ENCODE results near the gene C1orf87. TPM values are rescaled to one million over a fixed set of nuclear protein-coding genes. Genes with fewer than 3 reads are reported as not detected.

C1orf87 gene
- total RNA-seq, 4 donors from 2014 or later: not detected

- no peak overlapping the region for H3K27ac ChIP-seq
- TF ChIP-seq CTCF (IDR thresholded peaks at IDR 0.05) (no peak), POLR2A (IDR thresholded peaks at IDR 0.05) (no peak)
- no peak overlapping the region for H3K4me3 ChIP-seq
- peaks cover 0 to 5% (median 0%) of the 10 kb centered on the region in 3 donors for H3K9me3 ChIP-seq
- DNase-seq: no peak
- H3K27me3 ChIP-seq: no peaks in the 10 kb centered on the region
- no peaks in the 10 kb centered on the region for H3K36me3 ChIP-seq
- intact Hi-C loops (cut with DNase I): no loop called here
- H3K4me1 ChIP-seq: no peaks in the 10 kb centered on the region
Measured at GRCh38 chr1:60054374-60054773, 19.2 kb downstream of the C1orf87 start.

GRCh38 chr1:60052601-60053000 is 21.0 kb downstream of the C1orf87 start:
- no peak for DNase-seq
- 59 to 76% methylated on average over 3 to 7 of the region's 9 CpGs for WGBS, 2 donors
- intact Hi-C loops (cut with DNase I): no loop called here

GRCh38 chr1:60051191-60051590 is 22.4 kb downstream of the C1orf87 start:
- Histone ChIP-seq H3K9me3 (peaks cover 0 to 5% (median 0%) of the 10 kb centered on the region in 3 donors), H3K36me3 (no peaks in the 10 kb centered on the region), H3K4me3 (no peak overlapping the region), H3K27ac (no peak overlapping the region), H3K4me1 (no peaks in the 10 kb centered on the region), H3K27me3 (no peaks in the 10 kb centered on the region)
- no peak for DNase-seq
- WGBS, 2 donors: 69 to 71% methylated on average over 1 of the region's 1 CpG
- intact Hi-C loops (cut with DNase I): no loop called here
- TF ChIP-seq CTCF (IDR thresholded peaks at IDR 0.05) (no peak), POLR2A (IDR thresholded peaks at IDR 0.05) (no peak)

More at GRCh38 chr1:60052601-60053000, 21.0 kb downstream of the C1orf87 start:
- H3K27ac ChIP-seq: no peak overlapping the region
- no peaks in the 10 kb centered on the region for H3K36me3 ChIP-seq
- peaks cover 0 to 5% (median 0%) of the 10 kb centered on the region in 3 donors for H3K9me3 ChIP-seq
- no peaks in the 10 kb centered on the region for H3K4me1 ChIP-seq
- H3K27me3 ChIP-seq: no peaks in the 10 kb centered on the region
- no peak for TF ChIP-seq POLR2A (IDR thresholded peaks at IDR 0.05)
- no peak for TF ChIP-seq CTCF (IDR thresholded peaks at IDR 0.05)
- H3K4me3 ChIP-seq: no peak overlapping the region

- H3K4me3 ChIP-seq: no peak overlapping the region
- H3K4me1 ChIP-seq: no peaks in the 10 kb centered on the region
- DNase-seq: no peak
- H3K27ac ChIP-seq: no peak overlapping the region
- H3K9me3 ChIP-seq: peaks cover 0 to 5% (median 0%) of the 10 kb centered on the region in 3 donors
- H3K27me3 ChIP-seq: no peaks in the 10 kb centered on the region
- intact Hi-C loops (cut with DNase I): no loop called here
- TF ChIP-seq CTCF (IDR thresholded peaks at IDR 0.05): no peak
- no peak for TF ChIP-seq POLR2A (IDR thresholded peaks at IDR 0.05)
- no peaks in the 10 kb centered on the region for H3K36me3 ChIP-seq
Measured at GRCh38 chr1:60049188-60049587, 24.4 kb downstream of the C1orf87 start.

GRCh38 chr1:60044881-60045280 is 28.7 kb downstream of the C1orf87 start:
- no peak for TF ChIP-seq POLR2A (IDR thresholded peaks at IDR 0.05)
- TF ChIP-seq CTCF (IDR thresholded peaks at IDR 0.05): no peak
- Histone ChIP-seq H3K36me3 (no peaks in the 10 kb centered on the region), H3K4me3 (no peak overlapping the region), H3K9me3 (no peaks in the 10 kb centered on the region), H3K4me1 (no peaks in the 10 kb centered on the region), H3K27me3 (no peaks in the 10 kb centered on the region), H3K27ac (no peak overlapping the region)
- intact Hi-C loops (cut with DNase I): no loop called here
- no peak for DNase-seq
